ENCODE data around the gene ANKRD36.
"Not testable (repeated sequence)": the region's sequence is repeated elsewhere in the genome, so short reads cannot be mapped to it uniquely, and the experiment has no call there.

Gene ANKRD36

DNA sequence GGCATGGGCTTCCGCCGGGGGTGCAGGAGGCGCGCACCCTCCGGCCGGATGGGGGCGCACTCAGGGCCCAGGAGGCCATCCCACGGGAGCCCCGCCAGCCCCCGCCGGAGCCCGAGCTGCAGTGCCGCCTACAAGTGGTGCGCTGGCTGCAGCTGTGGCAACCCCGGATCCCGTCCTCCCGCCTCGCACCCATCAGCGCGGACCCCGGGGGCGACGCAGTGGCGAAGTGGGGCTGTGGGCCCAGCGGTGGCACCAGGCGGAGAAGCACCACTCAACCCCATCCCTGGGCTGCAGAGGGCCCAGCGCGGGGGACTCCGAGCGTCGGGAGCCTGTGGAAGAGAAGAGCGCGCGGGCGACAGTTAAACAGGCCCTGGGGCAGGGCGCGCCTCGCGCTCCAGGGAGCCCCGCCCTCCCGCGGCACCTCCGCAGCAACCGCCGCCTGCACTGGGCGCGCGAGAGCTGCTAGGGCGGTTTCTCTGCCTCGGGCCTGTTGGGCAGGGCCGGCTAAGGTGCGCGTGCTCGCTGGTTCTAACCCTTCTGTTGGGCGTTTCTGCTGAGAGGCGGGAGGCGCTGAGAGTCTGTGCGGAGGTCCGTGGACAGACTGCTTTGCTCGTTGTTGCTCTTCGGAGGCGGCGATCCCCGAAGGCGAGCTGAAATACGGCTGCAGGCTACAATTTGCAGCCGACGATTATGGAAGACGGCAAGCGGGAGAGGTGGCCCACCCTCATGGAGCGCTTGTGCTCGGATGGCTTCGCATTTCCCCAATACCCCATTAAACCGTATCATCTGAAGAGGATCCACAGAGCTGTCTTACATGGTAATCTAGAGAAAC is at the start of gene ANKRD36:
Gene ANKRD36 (plus strand): TSS at position 104 of the 832 bp plus-strand sequence. CDS start 587 bp downstream, at position 691.
- DNase-seq (ENCODE audit: low read depth): peak; percentile 79

DNA sequence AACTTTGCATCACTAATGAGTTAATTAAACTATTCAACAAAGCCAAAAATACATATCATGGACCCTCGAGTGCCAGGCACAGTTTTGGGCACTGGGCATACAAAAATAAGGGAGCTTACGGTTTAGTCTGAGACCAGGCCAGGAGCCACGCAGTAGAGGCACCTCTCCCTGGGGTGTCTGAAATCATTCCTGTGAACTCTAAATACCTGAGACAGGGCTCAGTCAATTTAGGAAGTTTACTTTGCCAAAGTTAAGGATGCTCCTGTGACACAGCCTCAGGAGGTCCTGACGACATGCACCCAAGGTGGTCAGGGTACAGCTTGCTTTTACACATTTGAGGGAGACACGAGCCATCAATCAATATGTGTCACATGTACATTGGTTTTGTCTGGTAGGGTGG is 46.9 kb upstream of the ANKRD36 start:
- DNase-seq (ENCODE audit: low read depth): not testable (repeated sequence)

DNA sequence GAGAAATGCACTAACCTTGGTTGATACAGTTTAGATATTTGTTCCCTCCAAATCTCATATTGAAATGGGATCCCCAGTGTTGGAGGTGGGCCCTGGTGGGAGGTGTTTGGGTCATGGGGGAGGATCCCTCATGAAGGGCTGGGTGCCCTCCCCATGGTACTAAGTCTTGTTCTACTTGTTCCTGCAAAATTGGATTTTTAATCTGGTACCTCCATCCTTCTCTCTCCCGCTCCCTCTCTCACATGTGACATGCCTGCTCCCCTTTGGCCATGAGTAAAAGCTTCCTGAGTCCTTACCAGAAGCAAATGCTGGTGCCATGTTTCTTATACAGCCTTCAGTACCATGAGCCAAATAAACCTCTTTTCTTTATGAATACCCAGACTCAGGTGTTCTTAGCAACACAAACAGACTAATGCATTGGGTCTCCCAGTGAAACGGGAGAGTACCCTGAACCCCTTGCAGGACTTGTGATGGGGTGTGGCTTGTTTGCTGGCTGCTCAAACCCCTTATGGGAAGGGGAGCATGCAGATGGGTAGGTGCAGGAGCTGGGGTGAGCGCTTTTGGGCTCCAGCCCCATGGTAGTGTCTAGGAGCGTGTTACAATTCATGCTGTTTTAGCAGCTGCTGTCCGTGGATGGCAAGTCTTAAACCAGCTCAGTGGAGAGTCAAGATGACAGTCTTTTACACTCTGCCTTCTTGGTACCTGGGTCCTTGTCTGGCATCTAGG is 45.5 kb upstream of the ANKRD36 start:
- no peak for DNase-seq (ENCODE audit: low read depth)

DNA sequence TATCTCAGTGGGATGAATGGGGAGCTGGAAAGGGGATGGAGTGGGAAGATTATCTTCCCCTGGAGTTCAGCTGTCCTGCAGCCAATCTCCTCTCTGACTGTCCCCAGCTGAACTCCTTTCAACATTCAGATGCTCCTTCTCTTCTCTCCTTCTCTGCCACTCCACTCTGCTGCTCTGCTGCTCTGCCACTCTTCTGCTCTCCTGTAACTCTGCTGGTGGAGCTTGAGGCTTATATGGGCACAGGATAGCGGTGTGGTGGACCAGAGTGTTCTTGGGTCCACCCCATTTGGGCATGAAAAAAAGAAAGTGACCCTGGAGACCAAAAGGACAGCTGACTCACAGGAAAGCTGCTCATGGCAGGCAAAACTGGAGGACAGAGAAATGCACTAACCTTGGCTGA is 44.9 kb upstream of the ANKRD36 start:
- DNase-seq (ENCODE audit: low read depth): no peak

DNA sequence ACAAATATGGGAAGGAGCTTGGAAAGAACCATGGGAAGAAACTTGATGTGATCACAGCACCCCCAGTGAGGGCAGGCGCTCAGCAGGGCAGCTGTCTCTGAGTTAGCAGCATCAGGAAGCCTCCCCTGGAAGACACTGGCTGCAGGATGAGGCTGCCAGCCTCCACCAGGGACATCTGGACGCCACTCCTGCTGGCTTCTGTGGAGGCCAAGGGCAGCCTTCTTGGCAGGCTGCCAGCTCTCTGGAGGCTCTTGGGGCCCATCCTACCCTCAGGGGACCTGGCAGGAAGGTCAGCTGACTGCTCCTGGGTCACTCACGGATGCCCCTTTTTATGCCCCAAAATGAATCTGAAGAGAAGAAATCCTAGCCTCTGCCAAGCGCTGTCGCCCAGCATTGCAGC is 44.2 kb upstream of the ANKRD36 start:
- DNase-seq (ENCODE audit: low read depth): not testable (repeated sequence)

DNA sequence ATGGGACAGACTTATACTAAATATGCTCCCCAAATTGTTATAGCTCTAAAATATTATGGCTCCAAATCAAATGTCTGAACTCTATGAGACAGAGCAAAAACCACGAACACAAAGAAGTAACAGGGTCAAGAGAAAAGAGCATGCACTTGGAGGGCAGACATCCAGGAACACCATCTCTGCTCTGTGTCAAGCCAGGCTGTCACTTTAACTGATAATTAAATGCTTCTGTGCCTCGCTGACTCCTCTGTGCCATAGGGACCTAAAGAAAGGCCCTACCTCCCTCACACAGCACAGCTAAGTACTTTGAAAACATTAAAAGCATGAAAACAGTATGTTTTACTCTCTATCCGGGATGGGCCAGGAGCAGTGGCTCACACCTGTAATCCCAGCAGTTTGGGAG is 42.0 kb upstream of the ANKRD36 start:
- not testable (repeated sequence) for DNase-seq (ENCODE audit: low read depth)

DNA sequence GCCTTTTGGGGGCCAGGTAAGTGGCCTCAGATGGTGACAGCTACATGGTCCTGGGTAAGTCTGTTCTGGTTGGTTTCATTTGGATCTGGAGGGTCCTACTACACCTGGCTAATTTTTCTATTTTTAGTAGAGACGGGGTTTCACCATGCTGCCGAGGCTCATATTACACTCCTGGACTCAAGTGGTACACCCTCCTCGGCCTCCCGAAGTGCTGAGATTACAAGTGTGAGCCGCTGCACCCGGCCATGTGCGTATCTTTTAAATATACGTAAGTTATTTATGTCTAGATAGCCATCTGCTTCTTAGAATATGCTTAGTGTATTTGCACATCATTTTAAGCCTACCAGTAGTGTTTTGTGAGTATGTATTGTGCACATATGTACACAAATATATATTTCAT is 35.7 kb upstream of the ANKRD36 start:
- not testable (repeated sequence) for DNase-seq (ENCODE audit: low read depth)

DNA sequence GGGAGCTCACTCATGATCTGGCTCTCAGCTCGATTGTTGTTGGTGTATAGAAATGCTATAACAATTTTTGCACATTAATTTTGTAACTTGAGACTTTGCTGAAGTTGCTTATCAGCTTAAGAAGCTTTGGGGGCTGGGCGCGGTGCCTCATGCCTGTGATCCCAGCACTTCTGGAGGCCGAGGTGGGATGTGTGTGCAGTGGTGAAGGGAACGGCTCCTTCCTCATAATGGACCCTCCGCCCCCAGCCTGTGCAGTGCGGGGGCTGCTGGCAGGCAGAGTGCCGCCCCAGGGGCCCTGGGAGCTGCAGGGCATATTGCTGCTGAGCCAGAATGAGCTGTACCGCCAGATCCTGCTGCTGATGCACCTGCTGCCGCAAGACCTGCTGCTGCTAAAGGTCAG is 32.1 kb upstream of the ANKRD36 start:
- DNase-seq (ENCODE audit: low read depth): not testable (repeated sequence)

DNA sequence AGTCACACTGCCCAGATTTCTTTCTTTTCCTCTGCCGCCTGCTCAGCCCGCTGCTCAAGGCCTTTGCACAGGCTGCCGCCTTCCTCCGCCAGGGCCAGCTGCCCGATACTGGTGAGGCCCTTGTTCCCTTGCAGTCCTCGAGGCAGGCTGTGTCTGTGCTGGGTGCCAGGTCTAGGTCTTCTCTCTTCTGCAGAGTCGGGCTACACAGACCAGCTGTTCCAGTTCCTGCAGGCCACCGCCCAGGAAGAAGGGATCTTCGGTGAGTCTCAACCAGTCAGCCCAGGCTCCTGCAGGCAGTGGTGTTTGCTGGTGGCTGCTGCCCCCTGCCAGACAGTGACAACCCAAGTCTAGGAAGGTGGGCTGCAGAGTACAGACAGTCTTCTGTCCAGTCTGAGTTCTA is 30.7 kb upstream of the ANKRD36 start:
- DNase-seq (ENCODE audit: low read depth): not testable (repeated sequence)

DNA sequence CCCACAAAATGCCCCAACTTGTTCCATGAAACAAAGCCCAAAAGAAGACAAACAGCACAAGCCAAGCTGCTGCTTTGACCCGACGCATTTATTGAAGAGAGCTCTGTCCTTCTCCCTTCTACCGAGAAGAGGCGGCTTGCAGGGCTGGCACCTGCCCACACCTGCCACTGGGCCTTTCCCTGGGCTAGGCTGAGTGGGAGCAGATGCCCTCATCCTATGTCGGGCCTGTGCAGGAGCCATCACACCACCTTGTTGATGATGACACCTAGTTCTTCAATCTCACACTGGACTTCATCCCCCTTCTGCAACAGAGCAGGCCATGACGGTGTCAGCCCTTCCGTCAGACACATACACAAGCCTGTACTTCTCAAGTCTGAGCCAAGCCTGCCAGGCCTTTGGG is 29.4 kb upstream of the ANKRD36 start:
- not testable (repeated sequence) for DNase-seq (ENCODE audit: low read depth)

DNA sequence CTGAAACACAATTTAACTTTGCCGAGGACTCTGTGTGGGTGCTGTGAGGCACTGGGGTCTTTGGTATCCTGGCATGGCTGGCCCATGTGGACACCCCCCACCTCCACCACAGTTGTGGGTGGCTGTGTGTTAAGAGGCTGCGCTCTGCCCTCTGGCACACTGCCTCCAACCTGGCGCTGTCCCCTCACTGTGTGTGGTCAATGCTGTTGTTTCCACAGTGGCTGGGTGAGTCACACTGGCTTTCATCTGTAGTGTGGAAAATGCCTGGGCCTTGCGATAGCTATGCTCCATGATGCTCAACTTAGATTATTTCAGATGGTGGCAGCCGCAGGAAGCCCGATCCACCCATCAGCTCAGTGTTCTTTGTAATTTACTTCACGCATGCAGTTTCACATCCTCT is 27.9 kb upstream of the ANKRD36 start:
- not testable (repeated sequence) for DNase-seq (ENCODE audit: low read depth)

DNA sequence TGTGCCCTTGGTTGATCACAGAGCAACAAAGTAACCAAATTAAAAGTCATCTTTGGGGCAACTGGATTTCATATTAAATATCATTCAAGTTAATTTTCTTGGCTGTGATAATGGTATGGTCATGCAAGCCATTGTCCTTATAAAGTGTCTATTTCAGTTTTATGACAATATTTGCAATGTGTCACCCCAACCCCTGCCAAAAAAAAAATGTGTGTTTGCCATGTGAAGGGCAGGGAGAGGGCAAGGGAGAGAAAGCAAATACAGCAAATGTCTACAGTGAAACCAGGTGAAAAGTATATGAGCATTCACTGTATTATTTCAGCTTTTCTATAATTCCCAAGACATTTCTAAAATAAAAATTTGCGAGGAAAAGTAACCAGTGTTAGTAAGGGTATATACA is 24.2 kb upstream of the ANKRD36 start:
- DNase-seq (ENCODE audit: low read depth): not testable (repeated sequence)

DNA sequence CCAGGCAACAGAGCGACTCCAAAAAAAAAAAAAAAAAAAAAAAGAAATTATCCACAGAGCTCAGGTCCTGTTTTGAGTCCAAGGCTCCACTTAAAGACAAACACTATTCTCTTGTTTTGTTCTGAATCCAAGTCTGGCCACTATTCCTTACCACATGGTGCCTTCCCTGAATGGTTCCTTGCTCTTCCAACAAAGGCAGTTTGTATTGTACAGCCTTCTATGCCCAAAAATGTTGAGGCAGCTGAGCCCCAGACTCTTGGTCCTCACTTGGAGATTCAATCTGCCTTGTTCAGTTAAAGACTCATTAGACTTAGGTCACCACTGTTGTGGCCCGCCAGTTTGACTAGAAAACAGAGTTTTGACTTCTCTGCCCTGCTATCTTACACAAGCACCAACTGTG is 20.0 kb upstream of the ANKRD36 start:
- DNase-seq (ENCODE audit: low read depth): not testable (repeated sequence)

DNA sequence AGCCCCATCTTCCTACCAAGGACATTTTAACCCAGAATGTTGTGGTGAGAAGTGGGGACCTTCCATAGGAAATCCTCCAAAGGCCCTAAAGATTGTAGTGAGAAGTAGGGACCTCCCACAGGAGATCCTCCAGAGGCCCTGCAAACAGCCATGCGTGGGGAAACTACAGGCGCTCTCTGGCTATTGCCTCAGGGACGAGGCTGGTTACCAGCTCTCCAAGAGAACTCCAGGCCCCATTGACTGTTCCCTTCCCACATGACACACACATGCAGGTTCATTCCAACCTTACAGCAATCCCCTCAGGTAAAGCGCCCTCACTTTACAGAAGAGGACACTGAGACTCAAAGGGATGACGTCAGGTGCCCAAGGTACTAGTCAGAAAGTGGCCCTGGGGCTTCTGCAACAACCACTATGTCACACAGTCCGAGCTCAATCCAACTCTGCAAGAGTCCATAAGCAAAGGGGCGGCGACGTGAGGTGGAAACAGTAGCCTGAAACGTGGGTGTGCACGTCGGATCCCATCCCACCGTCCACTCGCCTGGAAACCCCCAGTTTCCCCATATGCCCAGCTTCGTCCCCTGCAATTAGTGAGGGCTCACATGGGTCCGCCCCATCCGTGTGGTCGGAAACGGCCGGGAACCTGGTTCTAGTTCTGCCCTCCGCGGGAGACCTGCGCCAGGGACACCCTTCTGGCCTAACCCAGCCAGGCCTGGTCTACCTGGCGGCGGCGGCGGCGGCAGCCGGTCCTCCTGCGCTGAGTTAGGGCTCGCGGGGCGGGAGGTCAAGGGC is 18.8 kb upstream of the ANKRD36 start:
- DNase-seq (ENCODE audit: low read depth): not testable (repeated sequence)

DNA sequence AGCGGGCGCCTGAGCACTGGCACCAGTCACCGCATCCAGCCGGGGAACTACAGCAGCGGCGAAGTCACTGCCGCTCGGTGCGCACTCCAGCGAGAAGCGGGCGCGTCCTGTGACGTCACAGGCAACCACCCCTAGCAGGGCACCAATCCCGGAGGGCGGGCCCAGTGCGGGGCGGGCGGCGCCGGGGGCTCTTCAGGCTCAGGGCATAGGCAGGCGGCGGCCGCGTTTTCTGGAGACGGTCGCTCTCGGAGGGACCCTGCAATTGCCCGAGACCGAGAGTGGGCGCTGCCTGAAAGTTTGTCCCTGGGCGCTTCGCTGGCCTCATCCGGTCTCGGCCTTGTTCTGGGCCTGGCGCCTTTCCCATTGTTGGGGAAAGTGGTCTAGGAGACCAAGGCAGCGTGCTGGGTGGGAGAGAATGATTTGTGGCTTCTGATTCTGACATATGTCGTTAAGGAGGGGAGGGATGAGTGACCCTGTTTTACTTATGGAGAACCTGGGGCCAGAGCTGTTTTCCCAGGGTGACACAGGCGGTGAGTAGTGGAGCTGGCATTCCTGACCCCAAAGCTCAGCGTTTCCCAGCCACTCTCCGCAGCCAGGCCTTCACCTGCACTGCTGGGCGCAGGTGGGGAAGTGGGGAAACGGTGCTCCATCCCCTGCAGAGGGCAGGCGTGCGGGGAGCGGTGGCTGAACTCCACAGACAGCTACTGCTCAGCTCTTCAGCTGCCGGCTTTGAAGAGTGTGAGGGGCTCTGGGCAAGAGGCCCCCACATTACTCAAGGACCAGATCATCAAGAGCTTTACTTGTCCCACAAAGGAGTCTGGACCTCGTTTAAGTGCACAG is 18.0 kb upstream of the ANKRD36 start, which contains the start of gene FAHD2B:
Gene FAHD2B (minus strand): TSS at position 111 of the 840 bp plus-strand sequence. CDS start 3,176 bp downstream, outside the sequence.
- peak; percentile 85 for DNase-seq (ENCODE audit: low read depth)

DNA sequence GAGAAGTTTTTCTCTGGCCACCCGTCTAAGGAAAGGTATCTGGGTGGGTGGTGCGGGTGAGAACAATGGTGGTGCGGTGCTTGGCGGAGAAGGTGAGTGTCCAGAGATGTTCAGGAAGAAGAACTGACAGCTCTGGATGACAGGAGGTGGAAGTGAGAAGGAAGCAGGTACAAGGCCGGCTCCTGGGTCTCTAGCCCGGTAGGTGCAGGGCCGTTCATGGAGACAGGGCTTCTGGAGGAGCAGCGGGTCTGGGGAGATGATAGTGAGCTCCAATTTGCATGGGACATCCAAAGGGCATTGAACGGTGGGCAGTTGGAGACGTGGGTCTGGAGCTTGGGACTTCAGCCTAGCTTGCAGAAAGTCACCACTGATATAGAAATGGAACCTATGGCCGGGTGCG is 17.3 kb upstream of the ANKRD36 start:
- no peak for DNase-seq (ENCODE audit: low read depth)

DNA sequence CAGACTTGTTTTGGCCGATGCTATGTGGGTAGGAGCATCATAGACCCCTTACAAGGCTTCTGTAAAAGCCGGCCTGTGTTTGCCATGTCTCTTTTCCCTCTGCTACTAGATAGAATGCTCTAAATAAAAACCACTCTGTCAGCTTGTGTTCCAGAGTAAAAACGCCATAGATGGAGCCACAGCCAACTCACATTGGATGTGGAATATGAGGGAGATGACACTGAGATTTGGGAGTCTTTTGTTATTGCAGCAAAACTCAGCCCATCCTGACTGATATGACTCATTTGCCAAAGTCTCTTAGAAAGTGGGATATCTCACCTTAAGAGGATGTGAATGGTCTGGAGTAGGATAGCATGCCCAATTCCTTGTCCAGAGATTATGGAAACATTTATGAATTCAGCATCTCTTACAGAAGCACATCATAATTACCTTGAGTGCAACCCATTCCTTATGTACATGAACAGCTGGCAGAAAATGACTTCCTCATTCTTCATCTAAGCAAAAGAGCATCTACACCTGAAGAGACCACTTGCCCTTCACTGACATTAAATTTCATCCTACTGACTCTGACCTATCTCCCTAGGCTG is 14.1 kb upstream of the ANKRD36 start:
- DNase-seq (ENCODE audit: low read depth): not testable (repeated sequence)

DNA sequence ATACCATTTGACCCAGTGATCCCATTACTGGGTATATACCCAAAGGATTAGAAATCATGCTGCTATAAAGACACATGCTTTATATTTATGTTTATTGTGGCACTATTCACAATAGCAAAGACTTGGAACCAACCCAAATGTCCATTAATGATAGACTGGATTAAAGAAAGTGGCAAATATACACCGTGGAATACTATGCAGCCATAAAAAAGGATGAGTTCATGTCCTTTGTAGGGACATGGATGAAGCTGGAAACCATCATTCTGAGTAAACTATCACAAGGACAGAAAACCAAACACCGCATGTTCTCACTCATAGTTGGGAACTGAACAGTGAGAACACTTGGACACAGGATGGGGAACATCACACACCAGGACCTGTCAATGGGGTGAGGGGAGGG is 6.1 kb upstream of the ANKRD36 start:
- not testable (repeated sequence) for DNase-seq (ENCODE audit: low read depth)

DNA sequence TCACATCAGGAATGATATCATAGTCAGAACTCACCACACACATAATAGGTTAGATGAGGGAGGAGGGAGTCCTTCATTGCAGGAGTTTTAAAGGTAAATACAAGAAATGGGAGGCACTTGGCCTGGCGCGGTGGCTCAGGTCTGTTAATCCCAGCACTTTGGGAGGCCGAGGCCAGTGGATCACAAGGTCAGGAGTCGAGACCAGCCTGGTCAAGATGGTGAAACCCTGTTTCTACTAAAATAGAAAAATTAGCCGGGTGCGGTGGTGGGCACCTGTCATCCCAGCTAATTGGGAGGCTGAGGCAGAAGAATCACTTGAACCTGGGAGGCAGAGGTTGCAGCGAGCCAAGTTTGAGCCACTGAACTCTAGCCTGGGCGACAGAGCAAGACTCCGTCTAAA is 1.7 kb upstream of the ANKRD36 start:
- not testable (repeated sequence) for DNase-seq (ENCODE audit: low read depth)

DNA sequence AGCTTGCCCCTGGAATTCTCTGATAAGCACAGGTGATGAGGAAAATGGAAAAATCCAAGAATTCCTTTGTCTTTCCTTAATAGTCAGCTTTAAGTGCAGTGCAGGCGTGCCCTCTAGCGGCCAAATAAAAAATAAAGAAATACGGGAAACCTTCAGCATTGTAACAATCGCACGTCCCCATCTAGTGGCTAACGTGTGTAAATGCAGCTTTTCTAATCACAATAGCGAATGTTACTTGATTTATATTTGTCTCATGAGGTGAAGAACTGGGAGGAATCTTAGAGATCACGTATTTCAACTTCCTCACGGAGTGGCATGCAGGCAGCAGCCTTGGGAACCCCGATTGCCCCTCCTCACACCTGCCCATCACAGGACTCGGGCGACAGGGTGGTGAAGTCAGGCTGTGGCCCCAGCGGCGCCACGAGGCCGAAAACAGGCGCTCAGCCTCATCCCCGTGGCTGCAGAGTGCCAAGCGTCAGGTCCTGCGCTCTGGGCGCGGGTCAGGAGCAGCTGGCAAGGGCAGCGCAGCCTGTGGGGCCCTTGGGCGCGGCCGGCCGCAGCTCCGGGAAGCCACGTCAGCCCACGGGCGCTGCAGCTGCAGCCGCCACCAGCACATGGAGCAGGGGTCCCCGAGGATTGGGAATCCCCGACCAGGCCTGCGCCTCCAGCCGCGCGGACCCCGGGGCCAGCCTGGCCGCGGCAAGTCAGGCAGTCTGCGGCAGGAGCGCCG is 468 bp upstream of the ANKRD36 start:
- DNase-seq (ENCODE audit: low read depth): peak; percentile 28
